GM18505 (cell line): ENCODE results near the gene DEFB114.
"Not testable (repeated sequence)": the region's sequence is repeated elsewhere in the genome, so short reads cannot be mapped to it uniquely, and the experiment has no call there.

ENCODE experiments used
- ATAC-seq: cut with Tn5 transposase; IDR thresholded peaks from one replicate; pipeline ENCODE4 v1.9.1; 2021; ENCODE audit not compliant: unreplicated experiment
- POLR2A ChIP-seq: IDR thresholded peaks from 4 replicates; pipeline ENCODE4 v1.6.1; 2011; ENCODE audit warnings: borderline replicate concordance; ENCODE audit not compliant: insufficient read depth, insufficient read length; ENCODE audit errors: extremely low read depth

Gene DEFB114

GRCh38 chr6:49958180-49958579 is 5.8 kb downstream of the DEFB114 start:
- no peak for ATAC-seq
- no peak for TF ChIP-seq POLR2A

- no peak for TF ChIP-seq POLR2A
- no peak for ATAC-seq
Observed at GRCh38 chr6:49955847-49956246, 8.1 kb downstream of the DEFB114 start.

GRCh38 chr6:49951926-49952325 is 12.0 kb downstream of the DEFB114 start:
- ATAC-seq = no peak
- TF ChIP-seq POLR2A = no peak

DNA sequence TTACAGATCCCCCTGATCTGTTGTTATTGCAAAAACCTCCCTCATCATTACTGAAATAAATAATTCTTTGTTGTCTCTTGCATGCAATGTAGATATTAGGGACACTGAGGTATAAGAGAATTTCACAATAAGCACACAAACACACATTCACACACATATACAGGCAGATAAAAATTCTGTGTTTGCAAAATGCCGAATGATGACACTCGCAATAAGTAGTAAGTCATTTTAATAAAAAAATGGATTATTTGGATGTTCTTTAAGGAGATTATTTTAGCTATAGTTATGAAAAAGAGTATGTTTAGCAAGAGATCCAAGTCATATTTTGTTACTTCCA is 13.6 kb downstream of the DEFB114 start:
- no peak for ATAC-seq
- TF ChIP-seq POLR2A = no peak

- TF ChIP-seq POLR2A = no peak
- no peak for ATAC-seq
Observed at GRCh38 chr6:49949062-49949461, 14.9 kb downstream of the DEFB114 start.

DNA sequence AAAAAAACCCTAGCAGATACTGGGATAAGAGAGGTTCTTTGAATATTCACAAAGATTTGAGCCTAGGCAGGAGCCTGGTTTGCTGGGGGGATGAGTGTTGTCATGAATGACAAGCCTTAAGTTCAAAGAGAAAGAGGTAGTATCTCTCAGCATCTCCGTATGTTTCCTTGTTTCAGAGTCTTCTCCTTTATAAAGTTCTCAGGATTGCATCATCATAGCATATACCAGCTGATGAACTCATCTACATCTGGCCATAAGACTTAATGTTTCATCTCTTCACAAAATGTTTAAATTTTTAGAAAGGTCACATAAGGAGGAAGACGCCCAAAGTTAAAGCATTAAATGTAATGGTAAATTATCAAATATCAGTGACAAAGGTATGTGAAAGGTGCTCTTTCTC is 17.1 kb downstream of the DEFB114 start:
- ATAC-seq = no peak
- no peak for TF ChIP-seq POLR2A

DNA sequence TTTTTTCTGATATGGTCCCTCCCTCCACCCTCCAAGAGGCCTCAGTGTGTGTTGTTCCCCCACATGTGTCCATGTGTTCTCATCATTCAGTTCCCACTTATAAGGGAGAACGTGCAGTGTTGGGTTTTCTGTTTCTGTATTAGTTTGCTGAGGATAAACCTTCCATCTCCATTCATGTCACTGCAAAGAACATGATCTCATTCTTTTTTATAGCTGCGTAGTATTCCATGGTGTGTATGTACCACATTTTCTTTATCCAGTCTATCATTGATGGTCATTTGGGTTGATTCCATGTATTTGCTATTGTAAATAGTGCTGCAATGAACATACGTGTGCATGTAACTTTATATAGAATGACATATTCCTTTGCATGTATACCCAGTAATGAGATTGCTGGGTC is 19.9 kb downstream of the DEFB114 start:
- not testable (repeated sequence) for ATAC-seq

- TF ChIP-seq POLR2A = no peak
- ATAC-seq = no peak
Observed at GRCh38 chr6:49939993-49940498, 23.9 kb downstream of the DEFB114 start.

- TF ChIP-seq POLR2A = no peak
- ATAC-seq = no peak
Observed at GRCh38 chr6:49937811-49938210, 26.2 kb downstream of the DEFB114 start.

DNA sequence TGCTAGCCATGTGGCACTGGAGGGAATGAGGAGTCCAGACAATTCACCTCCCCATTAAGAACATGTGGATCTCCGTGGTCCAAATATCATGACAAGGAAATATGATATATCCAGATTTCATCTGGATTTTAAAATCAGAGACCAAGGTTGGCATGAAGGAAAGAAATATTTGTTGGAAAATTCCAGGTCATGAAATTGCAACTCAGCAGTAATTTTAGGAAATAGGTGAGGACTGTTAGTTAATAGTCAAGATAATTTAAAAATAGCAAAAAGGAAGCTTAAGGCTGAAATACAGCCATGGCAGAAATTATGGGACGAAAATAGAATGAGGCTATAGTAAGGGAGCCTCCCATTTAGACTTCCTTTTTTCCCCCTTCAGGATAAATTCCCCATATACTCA is 26.9 kb downstream of the DEFB114 start:
- no peak for TF ChIP-seq POLR2A
- ATAC-seq = no peak

DNA sequence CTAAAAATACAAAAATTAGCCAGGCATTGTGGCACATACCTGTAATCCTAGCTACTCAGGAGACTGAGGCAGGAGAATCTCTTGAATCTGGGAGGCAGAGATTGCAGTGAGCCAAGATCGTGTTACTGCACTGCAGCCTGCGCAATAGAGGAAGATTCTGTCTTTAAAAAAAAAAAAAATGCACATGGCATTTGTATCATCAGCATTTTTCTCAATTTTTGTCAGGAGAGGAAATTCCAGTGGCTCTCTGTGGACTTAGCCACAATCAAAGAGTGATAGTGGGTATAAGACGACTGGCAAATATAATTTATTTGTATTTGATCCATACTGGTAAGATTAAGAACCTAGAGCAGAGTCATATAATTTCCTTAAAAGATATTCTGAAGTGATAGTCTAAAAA is 28.6 kb downstream of the DEFB114 start:
- ATAC-seq = no peak
- TF ChIP-seq POLR2A = no peak

DNA sequence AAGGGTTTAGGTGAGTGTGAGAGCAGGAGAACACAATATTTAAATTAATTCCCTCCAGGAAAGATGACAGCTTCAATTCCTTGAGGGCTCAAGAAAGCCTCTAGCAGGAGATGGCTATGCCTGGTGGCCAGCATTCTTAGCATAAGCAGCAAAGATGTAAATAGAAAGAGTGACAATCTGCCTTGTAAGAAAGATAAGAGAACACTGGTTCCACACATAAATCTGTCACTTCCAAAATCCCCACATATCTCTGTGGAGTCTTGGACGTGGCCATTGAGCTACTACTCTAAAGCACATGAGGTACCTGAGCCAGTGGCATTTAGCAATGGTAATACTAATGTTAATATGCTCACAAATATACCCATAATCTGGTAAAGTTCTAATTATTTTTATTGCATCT is 29.2 kb downstream of the DEFB114 start:
- no peak for ATAC-seq
- no peak for TF ChIP-seq POLR2A

DNA sequence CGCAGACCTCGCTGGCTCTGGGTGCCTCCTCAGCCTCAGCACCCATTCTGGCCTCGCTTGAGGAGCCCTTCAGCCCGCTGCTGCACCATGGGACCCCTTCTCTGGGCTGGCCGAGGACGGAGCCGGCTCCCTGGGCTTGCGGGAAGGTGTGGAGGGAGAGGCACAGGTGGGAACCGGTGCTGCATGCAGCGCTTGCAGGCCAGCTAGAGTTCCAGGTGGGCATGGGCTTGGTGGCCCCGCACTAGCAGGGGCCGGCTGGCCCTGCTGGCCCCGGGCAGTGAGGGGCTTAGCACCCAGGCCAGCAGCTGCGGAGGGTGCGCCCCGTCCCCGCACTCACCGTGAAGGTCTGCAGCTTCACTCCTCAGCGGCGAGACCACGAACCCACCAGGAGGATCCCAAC is 30.4 kb downstream of the DEFB114 start:
- no peak for ATAC-seq

GRCh38 chr6:49929340-49929739 is 34.6 kb downstream of the DEFB114 start:
- ATAC-seq = no peak
- no peak for TF ChIP-seq POLR2A

More for the DNA sequence above, 30.4 kb downstream of the DEFB114 start:
- no peak for TF ChIP-seq POLR2A

GRCh38 chr6:49923826-49924225 is 40.1 kb downstream of the DEFB114 start:
- no peak for ATAC-seq
- TF ChIP-seq POLR2A = no peak
